ENCODE results near the gene ERVH48-1.

DNA sequence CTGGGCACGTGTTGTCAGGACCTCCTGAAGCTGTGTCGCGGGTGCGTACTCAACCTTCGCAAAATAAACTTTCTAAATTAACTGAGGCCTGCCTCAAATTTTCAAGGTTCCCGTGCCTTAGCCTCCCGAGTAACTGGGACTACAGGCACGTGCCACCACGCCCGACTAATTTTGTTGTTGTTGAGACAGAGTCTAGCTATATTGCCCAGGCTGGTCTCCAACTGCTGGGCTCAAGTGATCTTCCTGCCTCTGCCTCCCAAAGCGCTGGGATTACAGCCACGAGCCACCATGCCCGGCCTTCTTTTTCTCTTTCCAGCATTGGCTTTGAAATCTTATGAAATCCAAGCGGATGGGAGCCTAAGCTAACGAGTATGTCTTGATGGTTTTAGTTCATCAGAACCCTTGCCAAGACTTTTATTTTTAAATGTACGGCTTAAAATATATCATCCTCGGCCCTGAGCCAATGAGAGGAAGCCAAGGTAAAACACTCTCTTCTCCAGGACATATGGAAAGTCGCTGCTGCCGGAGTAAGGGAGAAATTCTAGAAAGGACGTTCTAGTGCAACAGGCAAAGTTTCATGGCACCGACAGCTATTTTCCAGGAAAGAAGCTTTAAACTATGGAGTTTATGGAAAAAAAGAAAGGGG, 12.7 kb upstream of the ERVH48-1 start:
- TF ChIP-seq, protein P1, sequence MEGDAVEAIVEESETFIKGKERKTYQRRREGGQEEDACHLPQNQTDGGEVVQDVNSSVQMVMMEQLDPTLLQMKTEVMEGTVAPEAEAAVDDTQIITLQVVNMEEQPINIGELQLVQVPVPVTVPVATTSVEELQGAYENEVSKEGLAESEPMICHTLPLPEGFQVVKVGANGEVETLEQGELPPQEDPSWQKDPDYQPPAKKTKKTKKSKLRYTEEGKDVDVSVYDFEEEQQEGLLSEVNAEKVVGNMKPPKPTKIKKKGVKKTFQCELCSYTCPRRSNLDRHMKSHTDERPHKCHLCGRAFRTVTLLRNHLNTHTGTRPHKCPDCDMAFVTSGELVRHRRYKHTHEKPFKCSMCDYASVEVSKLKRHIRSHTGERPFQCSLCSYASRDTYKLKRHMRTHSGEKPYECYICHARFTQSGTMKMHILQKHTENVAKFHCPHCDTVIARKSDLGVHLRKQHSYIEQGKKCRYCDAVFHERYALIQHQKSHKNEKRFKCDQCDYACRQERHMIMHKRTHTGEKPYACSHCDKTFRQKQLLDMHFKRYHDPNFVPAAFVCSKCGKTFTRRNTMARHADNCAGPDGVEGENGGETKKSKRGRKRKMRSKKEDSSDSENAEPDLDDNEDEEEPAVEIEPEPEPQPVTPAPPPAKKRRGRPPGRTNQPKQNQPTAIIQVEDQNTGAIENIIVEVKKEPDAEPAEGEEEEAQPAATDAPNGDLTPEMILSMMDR (conservative IDR thresholded peaks at IDR 0.05 in 1 of 2, IDR thresholded peaks at IDR 0.05 in 1 of 2; ENCODE audit: low read depth in 1 of 2, low read length in 2 of 2): no peak
- TF ChIP-seq EZH2 (IDR thresholded peaks at IDR 0.05; ENCODE audit: low read length, missing control alignments): no peak

Measured in fibroblast of lung (primary cell).